ENCODE measurements around the gene PCSK5.
A peak's percentile ranks its signal among the peaks of the same experiment; 100 is the strongest.
"Not testable (repeated sequence)": the region's sequence is repeated elsewhere in the genome, so short reads cannot be mapped to it uniquely, and the experiment has no call there.

The PCSK5 gene

DNA sequence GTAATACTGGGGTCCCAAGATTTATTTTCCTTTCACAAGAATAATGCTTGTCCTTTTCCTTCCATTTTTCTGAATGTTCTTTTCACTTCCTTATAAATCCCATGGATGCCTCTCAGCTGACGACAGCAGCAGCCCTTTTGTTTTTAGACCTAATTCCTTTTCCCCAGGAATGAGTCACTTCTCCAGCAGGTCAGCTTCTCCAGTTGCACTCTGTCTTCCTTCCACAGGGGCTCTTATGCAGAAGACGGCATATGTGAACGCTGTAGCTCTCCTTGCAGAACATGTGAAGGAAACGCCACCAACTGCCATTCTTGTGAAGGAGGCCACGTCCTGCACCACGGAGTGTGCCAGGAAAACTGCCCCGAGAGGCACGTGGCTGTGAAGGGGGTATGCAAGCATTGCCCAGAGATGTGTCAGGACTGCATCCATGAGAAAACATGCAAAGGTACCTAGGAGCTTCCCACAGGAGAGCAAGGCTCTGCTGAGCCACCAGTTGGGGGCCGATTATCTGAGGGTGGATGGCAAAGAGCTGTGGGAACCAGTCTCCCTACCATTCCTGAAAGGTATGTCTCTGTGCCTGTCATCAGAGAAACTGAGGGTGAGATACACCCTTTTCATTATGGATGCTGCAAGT lies 430.8 kb downstream of the PCSK5 start:
- DNase-seq (ENCODE audit: low spot score in 2 of 2): no peak

DNA sequence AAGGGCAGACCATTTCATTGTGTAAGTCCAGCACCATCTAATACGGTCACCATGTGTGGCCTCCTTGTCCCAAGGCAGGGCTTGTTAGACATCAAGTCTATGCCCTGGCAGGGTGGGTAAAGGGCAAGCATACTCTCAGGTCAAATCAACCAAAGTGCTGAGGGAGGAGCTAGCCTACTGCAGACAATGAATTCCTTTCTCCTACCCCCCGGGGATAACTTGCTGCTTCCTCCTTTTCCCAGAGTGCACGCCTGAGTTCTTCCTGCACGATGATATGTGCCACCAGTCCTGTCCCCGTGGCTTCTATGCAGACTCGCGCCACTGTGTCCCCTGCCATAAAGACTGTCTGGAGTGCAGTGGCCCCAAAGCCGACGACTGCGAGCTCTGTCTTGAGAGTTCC lies 432.3 kb downstream of the PCSK5 start:
- DNase-seq (ENCODE audit: low spot score in 2 of 2) (no peak), ATAC-seq (replicated peaks; ENCODE audit: extremely low read depth, poor library complexity, severe bottlenecking) (no peak)
- no peaks in the 10 kb centered on the region for H3K9me3 Mint-ChIP-seq
- H3K36me3 Mint-ChIP-seq (ENCODE audit: insufficient read depth): no peaks in the 10 kb centered on the region
- no peak overlapping the region for H3K4me3 Mint-ChIP-seq
- H3K27me3 Mint-ChIP-seq: peaks cover 36% of the 10 kb centered on the region
- no peaks in the 10 kb centered on the region for H3K4me1 Mint-ChIP-seq
- H3K27ac Mint-ChIP-seq (ENCODE audit: low read depth): no peak overlapping the region

More for the DNA sequence above, 430.8 kb downstream of the PCSK5 start:
- Mint-ChIP-seq H3K9me3 (no peaks in the 10 kb centered on the region), H3K4me1 (no peaks in the 10 kb centered on the region), H3K27ac (ENCODE audit: low read depth) (no peak overlapping the region), H3K27me3 (peaks cover 38% of the 10 kb centered on the region), H3K4me3 (no peak overlapping the region), H3K36me3 (ENCODE audit: insufficient read depth) (no peaks in the 10 kb centered on the region)
- no peak for ATAC-seq (replicated peaks; ENCODE audit: extremely low read depth, poor library complexity, severe bottlenecking)

DNA sequence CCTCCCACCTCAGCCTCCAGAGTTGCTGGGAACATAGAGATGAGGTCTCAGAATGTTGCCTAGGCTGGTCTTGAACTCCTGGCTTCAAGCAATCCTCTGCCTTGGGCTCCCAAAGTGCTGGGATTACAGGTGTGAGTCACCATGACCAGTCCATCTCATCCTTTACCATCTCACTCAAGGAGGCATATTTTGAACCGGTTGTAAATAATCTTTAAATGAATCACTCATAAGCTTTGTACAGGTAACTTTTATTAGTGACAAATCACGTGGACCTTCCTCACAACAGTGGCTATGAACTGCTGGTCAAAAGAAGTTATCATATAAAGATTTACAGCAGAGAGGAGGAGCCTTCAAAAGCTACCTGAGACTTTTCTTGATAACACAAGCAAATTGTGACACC lies 433.0 kb downstream of the PCSK5 start:
- H3K27ac Mint-ChIP-seq (ENCODE audit: low read depth): no peak overlapping the region
- ATAC-seq (replicated peaks; ENCODE audit: extremely low read depth, poor library complexity, severe bottlenecking) (no peak), DNase-seq (ENCODE audit: low spot score in 2 of 2) (no peak)
- H3K27me3 Mint-ChIP-seq: peaks cover 42% of the 10 kb centered on the region
- H3K4me3 Mint-ChIP-seq: no peak overlapping the region
- no peaks in the 10 kb centered on the region for H3K9me3 Mint-ChIP-seq
- H3K36me3 Mint-ChIP-seq (ENCODE audit: insufficient read depth): no peaks in the 10 kb centered on the region
- H3K4me1 Mint-ChIP-seq: no peaks in the 10 kb centered on the region

DNA sequence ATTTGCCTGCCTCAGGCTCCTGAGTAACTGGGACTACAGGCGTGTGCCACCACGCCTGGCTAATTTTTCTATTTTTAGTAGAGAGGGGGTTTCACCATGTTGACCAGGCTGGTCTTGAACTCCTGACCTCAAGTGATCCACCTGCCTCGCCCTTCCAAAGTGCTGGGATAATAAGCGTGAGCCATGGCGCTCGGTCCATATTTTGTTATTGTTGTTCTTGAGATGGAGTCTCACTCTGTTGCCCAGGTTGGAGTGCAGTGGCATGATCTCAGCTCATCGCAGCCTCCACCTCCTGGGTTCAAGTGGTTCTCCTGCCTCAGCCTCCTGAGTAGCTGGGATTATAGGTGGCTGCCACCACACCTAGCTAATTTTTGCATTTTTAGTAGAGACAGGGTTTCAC lies 433.6 kb downstream of the PCSK5 start:
- H3K9me3 Mint-ChIP-seq; DNase-seq (ENCODE audit: low spot score in 2 of 2); H3K4me1 Mint-ChIP-seq; H3K36me3 Mint-ChIP-seq (ENCODE audit: insufficient read depth); H3K4me3 Mint-ChIP-seq; ATAC-seq (replicated peaks; ENCODE audit: extremely low read depth, poor library complexity, severe bottlenecking); H3K27ac Mint-ChIP-seq (ENCODE audit: low read depth): not testable (repeated sequence)
- H3K27me3 Mint-ChIP-seq: peaks cover 45% of the 10 kb centered on the region

DNA sequence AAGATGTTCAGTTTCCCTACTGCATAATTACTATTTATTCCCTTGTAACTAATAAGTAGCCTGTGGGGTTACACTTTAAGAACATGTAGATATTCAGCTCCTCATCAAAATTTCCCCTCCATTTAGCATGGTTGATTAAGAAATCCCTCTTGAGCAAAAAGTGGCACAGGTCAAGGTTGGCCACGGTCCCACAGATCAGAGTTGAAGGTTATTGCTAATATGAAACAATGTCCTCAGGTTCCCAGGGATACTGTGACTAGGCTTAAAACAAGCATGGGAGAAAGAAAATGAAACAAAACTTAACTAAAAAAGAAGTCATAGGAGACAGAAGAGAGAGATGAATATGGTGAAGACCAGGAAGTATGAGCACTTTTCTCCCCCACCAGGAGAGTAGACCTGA lies 439.6 kb downstream of the PCSK5 start:
- DNase-seq (ENCODE audit: low spot score in 2 of 2): no peak
- Mint-ChIP-seq H3K4me3 (no peak overlapping the region), H3K27ac (ENCODE audit: low read depth) (no peak overlapping the region), H3K4me1 (no peaks in the 10 kb centered on the region), H3K27me3 (peaks cover 65% of the 10 kb centered on the region), H3K36me3 (ENCODE audit: insufficient read depth) (no peaks in the 10 kb centered on the region), H3K9me3 (no peaks in the 10 kb centered on the region)
- no peak for ATAC-seq (replicated peaks; ENCODE audit: extremely low read depth, poor library complexity, severe bottlenecking)

DNA sequence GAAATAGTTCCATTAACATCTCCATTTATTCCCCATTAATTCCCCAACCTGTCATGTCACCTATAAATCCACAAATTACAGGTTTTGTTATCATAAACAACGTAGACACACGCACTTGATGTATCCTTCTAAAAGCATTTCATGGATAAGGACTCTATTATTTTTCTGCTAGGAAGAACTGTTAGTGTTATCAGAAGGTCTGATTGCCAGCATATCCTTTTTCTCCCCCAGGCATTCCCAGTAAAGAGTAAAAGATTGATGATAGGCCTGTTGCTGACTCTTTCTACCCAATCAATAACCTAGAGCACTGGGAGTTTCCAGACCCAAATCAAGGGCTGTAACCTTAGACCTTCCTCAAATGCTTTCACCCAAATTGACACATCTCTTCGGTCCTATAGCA lies 442.9 kb downstream of the PCSK5 start:
- ATAC-seq (replicated peaks; ENCODE audit: extremely low read depth, poor library complexity, severe bottlenecking): no peak
- Mint-ChIP-seq H3K36me3 (ENCODE audit: insufficient read depth) (no peaks in the 10 kb centered on the region), H3K27me3 (peaks cover 54% of the 10 kb centered on the region), H3K27ac (ENCODE audit: low read depth) (no peak overlapping the region), H3K4me1 (no peaks in the 10 kb centered on the region), H3K4me3 (no peak overlapping the region), H3K9me3 (no peaks in the 10 kb centered on the region)
- DNase-seq (ENCODE audit: low spot score in 2 of 2): no peak

DNA sequence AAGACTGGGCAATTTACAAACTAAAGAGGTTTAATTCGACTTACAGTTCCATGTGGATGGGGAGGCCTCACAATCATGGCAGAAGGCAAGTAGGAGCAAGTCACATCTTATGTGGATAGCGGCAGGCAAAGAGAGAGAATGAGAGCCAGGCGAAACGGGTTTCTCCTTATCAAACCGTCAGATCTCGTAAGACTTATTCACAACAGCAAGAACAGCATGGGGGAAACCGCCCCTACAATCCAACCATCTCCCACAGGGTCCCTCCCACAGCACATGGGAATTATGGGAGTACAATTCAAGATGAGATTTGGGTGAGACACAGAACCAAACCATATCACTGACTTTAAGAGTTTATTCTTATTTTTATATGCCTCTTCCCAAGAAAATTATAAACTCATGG lies 443.5 kb downstream of the PCSK5 start:
- DNase-seq (ENCODE audit: low spot score in 2 of 2): no peak

DNA sequence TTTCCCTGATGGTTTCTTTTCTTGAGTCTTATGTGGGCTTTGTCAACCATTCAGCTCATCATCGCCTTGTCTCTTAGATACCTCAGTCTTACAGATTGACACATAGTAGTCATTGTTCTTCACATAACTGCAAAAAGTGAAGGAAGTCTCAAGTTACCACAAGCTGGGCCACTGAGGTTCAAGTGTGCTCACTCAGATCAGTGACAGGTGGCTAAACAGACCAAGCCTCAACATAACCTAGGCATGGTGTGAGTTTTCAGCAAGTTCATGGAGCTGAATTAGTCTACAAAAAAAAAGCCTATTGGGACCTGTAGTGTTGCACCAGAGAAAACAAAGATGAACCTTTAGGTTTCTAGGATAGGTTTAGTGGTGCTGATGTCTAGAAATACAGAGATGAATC lies 445.6 kb downstream of the PCSK5 start:
- Mint-ChIP-seq H3K36me3 (ENCODE audit: insufficient read depth) (no peaks in the 10 kb centered on the region), H3K9me3 (no peaks in the 10 kb centered on the region), H3K4me3 (no peak overlapping the region), H3K4me1 (no peaks in the 10 kb centered on the region), H3K27ac (ENCODE audit: low read depth) (no peak overlapping the region), H3K27me3 (peaks cover 53% of the 10 kb centered on the region)
- no peak for DNase-seq (ENCODE audit: low spot score in 2 of 2)
- no peak for ATAC-seq (replicated peaks; ENCODE audit: extremely low read depth, poor library complexity, severe bottlenecking)

More for the DNA sequence above, 443.5 kb downstream of the PCSK5 start:
- H3K27ac Mint-ChIP-seq (ENCODE audit: low read depth): no peak overlapping the region
- H3K4me3 Mint-ChIP-seq: no peak overlapping the region
- H3K4me1 Mint-ChIP-seq: no peaks in the 10 kb centered on the region
- H3K27me3 Mint-ChIP-seq: peaks cover 55% of the 10 kb centered on the region
- no peaks in the 10 kb centered on the region for H3K36me3 Mint-ChIP-seq (ENCODE audit: insufficient read depth)
- H3K9me3 Mint-ChIP-seq: no peaks in the 10 kb centered on the region
- no peak for ATAC-seq (replicated peaks; ENCODE audit: extremely low read depth, poor library complexity, severe bottlenecking)

DNA sequence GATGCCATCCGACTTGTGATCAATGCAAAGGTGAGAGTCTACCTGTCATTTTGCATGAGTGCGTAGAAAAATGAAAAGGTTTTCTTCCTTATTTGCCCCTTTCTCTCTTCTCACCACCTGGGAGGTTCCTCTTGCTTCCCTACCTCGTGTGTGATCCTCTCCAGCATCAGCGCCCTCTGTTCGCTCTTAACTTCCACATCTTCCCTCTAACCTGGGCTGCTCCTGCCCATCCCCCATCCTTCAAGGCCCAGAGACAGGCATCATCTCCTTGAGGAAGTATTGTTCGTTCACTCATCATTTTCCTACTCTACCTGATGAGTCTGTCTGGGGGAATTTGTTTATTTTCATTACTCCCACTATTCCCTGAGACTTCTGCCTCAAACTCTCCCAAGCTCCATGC lies 447.9 kb downstream of the PCSK5 start:
- Mint-ChIP-seq H3K27ac (ENCODE audit: low read depth) (no peak overlapping the region), H3K27me3 (peaks cover 49% of the 10 kb centered on the region), H3K9me3 (no peaks in the 10 kb centered on the region), H3K4me1 (no peaks in the 10 kb centered on the region), H3K36me3 (ENCODE audit: insufficient read depth) (no peaks in the 10 kb centered on the region), H3K4me3 (no peak overlapping the region)
- no peak for DNase-seq (ENCODE audit: low spot score in 2 of 2)
- no peak for ATAC-seq (replicated peaks; ENCODE audit: extremely low read depth, poor library complexity, severe bottlenecking)

DNA sequence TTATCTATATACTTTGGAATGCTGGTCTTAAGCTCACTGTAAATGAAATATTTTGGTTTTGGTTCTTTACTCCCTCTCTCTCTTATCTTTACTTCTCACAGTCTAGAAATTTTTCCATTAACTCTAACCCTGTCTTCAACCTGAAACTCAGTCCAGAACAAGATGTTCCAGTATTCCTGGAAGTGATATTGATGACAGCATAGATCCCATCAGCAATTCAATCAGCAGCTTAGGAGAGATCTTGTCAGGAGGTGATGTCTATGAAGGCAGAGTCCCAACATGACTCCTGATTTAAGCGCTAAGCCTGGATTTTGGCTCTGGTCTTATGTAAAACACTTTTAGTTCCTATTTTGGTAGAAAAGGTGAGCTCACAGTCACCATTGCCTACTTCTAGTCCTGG lies 451.1 kb downstream of the PCSK5 start:
- no peak overlapping the region for H3K27ac Mint-ChIP-seq (ENCODE audit: low read depth)
- DNase-seq (ENCODE audit: low spot score in 2 of 2) (no peak), ATAC-seq (replicated peaks; ENCODE audit: extremely low read depth, poor library complexity, severe bottlenecking) (no peak)
- peaks cover 35% of the 10 kb centered on the region for H3K27me3 Mint-ChIP-seq
- no peak overlapping the region for H3K4me3 Mint-ChIP-seq
- H3K4me1 Mint-ChIP-seq: no peaks in the 10 kb centered on the region
- H3K9me3 Mint-ChIP-seq: no peaks in the 10 kb centered on the region
- no peaks in the 10 kb centered on the region for H3K36me3 Mint-ChIP-seq (ENCODE audit: insufficient read depth)

DNA sequence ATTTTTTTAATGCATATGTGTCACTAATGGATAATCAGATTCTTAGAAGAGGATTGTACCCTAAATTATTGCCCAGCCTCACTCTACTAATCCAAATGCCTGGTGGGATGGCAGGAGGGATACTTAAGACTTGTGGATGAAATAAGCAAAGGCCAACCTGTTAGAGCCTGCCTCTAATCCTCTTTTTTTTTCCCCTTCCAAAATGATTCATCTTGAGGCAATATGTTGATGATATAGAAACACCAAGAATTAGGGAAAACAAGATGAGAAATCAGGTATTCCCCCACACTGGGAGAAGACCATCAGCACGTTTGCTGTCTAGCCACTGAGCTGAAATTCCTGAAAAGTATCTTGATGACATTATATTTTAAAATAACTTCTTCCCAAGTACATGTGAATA lies 451.7 kb downstream of the PCSK5 start:
- no peaks in the 10 kb centered on the region for H3K36me3 Mint-ChIP-seq (ENCODE audit: insufficient read depth)
- ATAC-seq (replicated peaks; ENCODE audit: extremely low read depth, poor library complexity, severe bottlenecking) (no peak), DNase-seq (ENCODE audit: low spot score in 2 of 2) (no peak)
- peaks cover 41% of the 10 kb centered on the region for H3K27me3 Mint-ChIP-seq
- H3K4me1 Mint-ChIP-seq: no peaks in the 10 kb centered on the region
- H3K27ac Mint-ChIP-seq (ENCODE audit: low read depth): no peak overlapping the region
- no peaks in the 10 kb centered on the region for H3K9me3 Mint-ChIP-seq
- H3K4me3 Mint-ChIP-seq: no peak overlapping the region

DNA sequence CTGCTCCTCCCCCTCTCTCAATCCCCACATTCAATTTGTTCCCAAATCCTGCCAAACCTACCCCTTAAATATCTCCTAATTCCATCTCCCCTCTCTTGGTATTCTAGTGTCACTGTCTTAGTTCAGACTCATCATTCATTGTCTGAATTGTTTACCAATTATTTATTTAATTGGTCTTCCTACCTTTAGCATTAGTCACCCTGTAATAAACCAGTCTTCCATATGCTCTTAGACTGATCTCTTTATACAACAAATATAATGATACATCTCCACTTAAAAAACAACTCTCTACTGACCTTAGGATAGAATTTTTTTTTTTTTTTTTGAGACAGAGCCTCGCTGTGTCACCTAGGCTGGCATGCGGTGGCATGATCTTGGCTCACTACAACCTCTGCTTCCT lies 452.4 kb downstream of the PCSK5 start:
- Mint-ChIP-seq H3K27ac (ENCODE audit: low read depth) (no peak overlapping the region), H3K27me3 (peaks cover 43% of the 10 kb centered on the region), H3K4me3 (no peak overlapping the region), H3K36me3 (ENCODE audit: insufficient read depth) (no peaks in the 10 kb centered on the region), H3K9me3 (no peaks in the 10 kb centered on the region), H3K4me1 (no peaks in the 10 kb centered on the region)
- DNase-seq (ENCODE audit: low spot score in 2 of 2) (no peak), ATAC-seq (replicated peaks; ENCODE audit: extremely low read depth, poor library complexity, severe bottlenecking) (no peak)

DNA sequence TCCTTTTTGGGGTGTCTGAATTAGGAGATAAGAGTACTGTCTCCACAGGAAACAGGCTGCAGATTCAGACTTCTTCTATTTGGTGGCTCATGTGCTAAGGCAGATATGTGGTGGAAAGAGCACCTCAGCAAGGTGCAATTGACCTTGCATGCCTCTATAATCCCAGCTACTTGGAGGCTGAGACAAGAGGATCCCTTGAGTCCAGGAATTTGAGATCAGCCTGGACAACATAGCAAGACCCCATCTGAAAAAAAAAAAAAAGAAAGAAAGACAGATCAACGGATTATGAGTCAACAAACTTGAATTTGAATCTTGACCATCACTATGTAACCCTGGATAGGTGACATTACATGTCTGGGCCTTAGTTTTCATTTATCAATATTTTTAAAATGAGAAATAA lies 459.4 kb downstream of the PCSK5 start:
- peaks cover 32% of the 10 kb centered on the region for H3K27me3 Mint-ChIP-seq
- no peak overlapping the region for H3K4me3 Mint-ChIP-seq
- ATAC-seq (replicated peaks; ENCODE audit: extremely low read depth, poor library complexity, severe bottlenecking): no peak
- no peaks in the 10 kb centered on the region for H3K36me3 Mint-ChIP-seq (ENCODE audit: insufficient read depth)
- no peaks in the 10 kb centered on the region for H3K9me3 Mint-ChIP-seq
- H3K27ac Mint-ChIP-seq (ENCODE audit: low read depth): no peak overlapping the region
- no peaks in the 10 kb centered on the region for H3K4me1 Mint-ChIP-seq
- no peak for DNase-seq (ENCODE audit: low spot score in 2 of 2)

DNA sequence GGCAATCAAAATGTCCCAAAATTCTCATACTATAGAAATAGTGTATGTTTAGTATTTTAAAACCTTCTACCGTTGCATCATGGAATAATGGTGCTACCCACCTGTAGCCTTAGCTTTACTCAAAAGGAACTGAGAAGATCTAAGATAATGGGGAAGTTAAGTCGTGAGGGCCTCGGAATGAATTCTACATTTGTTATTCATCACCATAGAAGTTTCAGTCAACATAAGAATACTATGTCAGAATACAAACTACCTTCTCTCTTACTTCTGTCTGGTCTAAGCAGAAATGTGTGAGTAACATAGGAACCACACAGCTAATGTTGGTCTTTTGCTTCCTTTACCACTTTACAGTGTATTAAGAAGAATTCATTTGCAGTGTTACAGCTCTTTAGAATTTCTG lies 460.5 kb downstream of the PCSK5 start:
- Mint-ChIP-seq H3K36me3 (ENCODE audit: insufficient read depth) (no peaks in the 10 kb centered on the region), H3K27me3 (peaks cover 34% of the 10 kb centered on the region), H3K27ac (ENCODE audit: low read depth) (peak overlapping the region; percentile 56), H3K4me1 (no peaks in the 10 kb centered on the region), H3K4me3 (no peak overlapping the region), H3K9me3 (no peaks in the 10 kb centered on the region)
- no peak for ATAC-seq (replicated peaks; ENCODE audit: extremely low read depth, poor library complexity, severe bottlenecking)
- no peak for DNase-seq (ENCODE audit: low spot score in 2 of 2)

Data from central memory CD8-positive, alpha-beta T cell (primary cell).